ENCODE measurements around the gene CAPN3.

DNA sequence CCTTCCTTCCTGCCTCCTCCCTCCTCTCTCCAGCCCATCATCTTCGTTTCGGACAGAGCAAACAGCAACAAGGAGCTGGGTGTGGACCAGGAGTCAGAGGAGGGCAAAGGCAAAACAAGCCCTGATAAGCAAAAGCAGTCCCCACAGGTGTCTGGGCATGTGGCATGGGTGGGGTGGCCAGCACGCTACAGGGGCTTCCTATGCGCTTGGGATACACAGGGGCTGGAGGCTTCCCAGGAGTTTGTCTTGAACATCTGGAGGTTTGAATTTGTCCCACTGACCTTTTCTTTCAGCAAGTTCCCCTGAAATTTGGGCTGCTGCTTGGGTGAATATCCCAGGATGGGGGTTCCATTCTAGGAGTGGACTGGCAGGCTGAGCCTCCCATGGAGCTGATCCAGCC, 48.9 kb downstream of the CAPN3 start:
- no peak for TF ChIP-seq CTCF (IDR thresholded peaks at IDR 0.05; ENCODE audit: low read length)
- TF ChIP-seq EZH2 (optimal IDR thresholded peaks at IDR 0.05; ENCODE audit: low read depth, low read length) = no peak
- no peak for TF ChIP-seq EZH2phosphoT487 (IDR thresholded peaks at IDR 0.05; ENCODE audit: low read length)

All from MM.1S (cell line).